Measurements from ENCODE around the gene SEMA3F. TPM values are rescaled to one million over a fixed set of nuclear protein-coding genes. Genes with fewer than 3 reads are reported as not detected.

Gene SEMA3F
- total RNA-seq, 1 donor = 3.5 TPM

DNA sequence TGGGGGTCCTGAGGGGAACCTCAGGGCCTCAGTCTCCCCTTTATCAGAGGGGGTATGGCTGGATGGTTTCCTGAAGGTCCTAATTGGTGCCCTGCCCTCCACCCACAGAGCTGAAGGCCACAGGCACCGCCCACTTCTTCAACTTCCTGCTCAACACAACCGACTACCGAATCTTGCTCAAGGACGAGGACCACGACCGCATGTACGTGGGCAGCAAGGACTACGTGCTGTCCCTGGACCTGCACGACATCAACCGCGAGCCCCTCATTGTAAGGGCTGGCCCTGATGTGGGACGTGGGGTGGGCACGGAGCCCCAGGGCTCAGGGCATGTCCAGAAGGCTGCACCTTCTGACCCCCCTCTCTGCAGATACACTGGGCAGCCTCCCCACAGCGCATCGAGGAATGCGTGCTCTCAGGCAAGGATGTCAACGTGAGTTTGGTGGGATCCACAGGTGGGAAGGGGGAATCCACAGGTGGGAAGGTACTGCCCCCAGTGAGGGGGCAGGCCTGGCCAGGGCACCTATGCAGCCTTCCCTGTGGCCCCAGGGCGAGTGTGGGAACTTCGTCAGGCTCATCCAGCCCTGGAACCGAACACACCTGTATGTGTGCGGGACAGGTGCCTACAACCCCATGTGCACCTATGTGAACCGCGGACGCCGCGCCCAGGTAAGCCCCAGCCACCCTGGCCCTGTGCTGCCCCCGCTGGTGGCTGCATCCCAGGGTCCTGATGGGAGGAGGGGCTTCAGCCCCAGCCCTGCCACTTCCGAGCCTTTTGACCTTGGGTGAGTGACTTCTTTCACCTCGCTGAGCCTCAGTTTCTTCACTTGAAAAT, 18.8 kb downstream of the SEMA3F start:
- no peak overlapping the region for H3K4me3 ChIP-seq (ENCODE audit: low read depth, low read length)
- no peak for DNase-seq (ENCODE audit: low read depth)
- TF ChIP-seq CTCF (IDR thresholded peaks at IDR 0.05; ENCODE audit: insufficient read depth, low read length) = no peak

GRCh38 chr3:50174517-50174895, 19.4 kb downstream of the SEMA3F start:
- no peak overlapping the region for H3K4me3 ChIP-seq (ENCODE audit: low read depth, low read length)
- no peak for TF ChIP-seq CTCF (IDR thresholded peaks at IDR 0.05; ENCODE audit: insufficient read depth, low read length)

DNA sequence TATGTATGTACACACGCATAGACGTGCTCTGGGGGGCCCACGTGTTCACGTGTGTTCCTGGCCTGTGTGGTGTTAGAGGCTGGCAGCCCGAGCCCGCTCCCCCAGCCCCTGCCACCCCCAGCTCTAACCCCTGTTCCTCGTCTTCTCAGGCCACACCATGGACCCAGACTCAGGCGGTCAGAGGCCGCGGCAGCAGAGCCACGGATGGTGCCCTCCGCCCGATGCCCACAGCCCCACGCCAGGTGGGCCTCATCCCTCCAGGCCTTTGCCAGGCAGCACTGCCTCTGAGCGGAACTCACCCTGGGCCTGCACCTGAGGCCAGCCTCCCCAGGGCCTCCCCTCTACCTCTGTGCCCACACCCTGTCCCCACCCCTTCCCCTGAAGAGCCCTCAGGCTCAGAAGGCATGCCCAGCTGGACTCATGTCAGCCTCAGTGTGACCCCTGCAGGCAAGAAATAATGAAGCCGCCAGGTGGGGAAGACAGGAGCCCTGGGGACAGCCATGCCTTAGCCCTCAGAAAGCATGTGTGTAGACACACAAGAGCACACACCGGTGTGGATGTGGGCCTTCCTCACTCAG, 19.9 kb downstream of the SEMA3F start:
- DNase-seq (ENCODE audit: low read depth) = no peak
- no peak for TF ChIP-seq CTCF (IDR thresholded peaks at IDR 0.05; ENCODE audit: insufficient read depth, low read length)
- no peak overlapping the region for H3K4me3 ChIP-seq (ENCODE audit: low read depth, low read length)

More at GRCh38 chr3:50174517-50174895, 19.4 kb downstream of the SEMA3F start:
- no peak for DNase-seq (ENCODE audit: low read depth)

DNA sequence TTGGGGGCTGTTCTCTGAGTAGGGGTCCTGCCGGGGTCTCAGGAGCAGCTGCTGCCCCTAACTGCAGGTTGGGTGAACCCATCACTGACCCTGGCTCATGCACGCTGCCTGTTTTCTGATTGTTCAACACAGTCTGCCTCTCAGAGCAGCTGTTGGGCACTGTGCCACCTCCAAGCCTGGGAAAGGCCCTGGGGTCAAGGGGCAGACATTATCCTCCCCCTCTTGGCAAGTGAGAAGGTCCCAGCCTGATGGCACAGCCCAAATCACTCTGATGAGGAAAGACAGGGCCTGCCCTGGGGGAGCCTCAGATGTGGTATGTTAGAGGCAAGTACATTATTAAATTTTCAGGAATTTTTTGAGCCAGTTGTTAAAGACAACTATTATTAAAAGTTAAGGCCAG, 22.2 kb downstream of the SEMA3F start:
- no peak for TF ChIP-seq CTCF (IDR thresholded peaks at IDR 0.05; ENCODE audit: insufficient read depth, low read length)
- H3K4me3 ChIP-seq (ENCODE audit: low read depth, low read length) = no peak overlapping the region
- no peak for DNase-seq (ENCODE audit: low read depth)

GRCh38 chr3:50179710-50180109, 24.6 kb downstream of the SEMA3F start:
- H3K4me3 ChIP-seq (ENCODE audit: low read depth, low read length) = no peak overlapping the region
- no peak for DNase-seq (ENCODE audit: low read depth)
- no peak for TF ChIP-seq CTCF (IDR thresholded peaks at IDR 0.05; ENCODE audit: insufficient read depth, low read length)

GRCh38 chr3:50181985-50182384, 26.9 kb downstream of the SEMA3F start:
- no peak overlapping the region for H3K4me3 ChIP-seq (ENCODE audit: low read depth, low read length)
- no peak for DNase-seq (ENCODE audit: low read depth)
- no peak for TF ChIP-seq CTCF (IDR thresholded peaks at IDR 0.05; ENCODE audit: insufficient read depth, low read length)
